Measurements from ENCODE around the gene NAALADL1. TPM values are rescaled to one million over a fixed set of nuclear protein-coding genes. Genes with fewer than 3 reads are reported as not detected.
"Not testable (repeated sequence)": the region's sequence is repeated elsewhere in the genome, so short reads cannot be mapped to it uniquely, and the experiment has no call there.

The NAALADL1 gene
- total and polyA plus RNA-seq, 5 donors from 2014 or later, result 16.4 to 52.2 (median 27.8) TPM

GRCh38 chr11:65003968-65004367 is 54.4 kb downstream of the NAALADL1 start:
- not testable (repeated sequence) for H3K4me1 Mint-ChIP-seq; H3K4me1 ChIP-seq (ENCODE audit: control insufficient read depth, insufficient read depth, low read length, poor library complexity, severe bottlenecking); DNase-seq; H3K9me3 ChIP-seq (ENCODE audit: control insufficient read depth in 2 of 2, low read length in 2 of 2); H3K27ac ChIP-seq (ENCODE audit: insufficient read depth, low read length, poor library complexity, severe bottlenecking); H3K9me3 Mint-ChIP-seq; ATAC-seq (ENCODE audit: low read depth in 2 of 2); H3K27me3 Mint-ChIP-seq; H3K36me3 Mint-ChIP-seq; H3K4me3 Mint-ChIP-seq; H3K36me3 ChIP-seq (ENCODE audit: control insufficient read depth, insufficient read depth, low read length); H3K27me3 ChIP-seq (ENCODE audit: control insufficient read depth, insufficient read depth, low read length); H3K4me3 ChIP-seq (ENCODE audit: low read depth, low read length)
- H3K27ac Mint-ChIP-seq, result peak overlapping the region in 1 of 3 donors; percentile 59

- H3K9me3 Mint-ChIP-seq, result no peaks in the 10 kb centered on the region
- H3K4me3 Mint-ChIP-seq, result no peak overlapping the region
- no peak overlapping the region for H3K27ac ChIP-seq (ENCODE audit: insufficient read depth, low read length, poor library complexity, severe bottlenecking)
- no peaks in the 10 kb centered on the region for H3K36me3 ChIP-seq (ENCODE audit: control insufficient read depth, insufficient read depth, low read length)
- H3K27me3 Mint-ChIP-seq, result peaks cover 5% of the 10 kb centered on the region
- ATAC-seq (ENCODE audit: low read depth in 2 of 2) (no peak), DNase-seq (no peak)
- H3K36me3 Mint-ChIP-seq, result no peaks in the 10 kb centered on the region
- no peaks in the 10 kb centered on the region for H3K9me3 ChIP-seq (ENCODE audit: control insufficient read depth in 2 of 2, low read length in 2 of 2)
- H3K4me1 ChIP-seq (ENCODE audit: control insufficient read depth, insufficient read depth, low read length, poor library complexity, severe bottlenecking), result no peaks in the 10 kb centered on the region
- no peaks in the 10 kb centered on the region for H3K27me3 ChIP-seq (ENCODE audit: control insufficient read depth, insufficient read depth, low read length)
- peaks cover 0 to 11% (median 5%) of the 10 kb centered on the region in 4 donors for H3K4me1 Mint-ChIP-seq
- H3K4me3 ChIP-seq (ENCODE audit: low read depth, low read length), result no peak overlapping the region
- H3K27ac Mint-ChIP-seq, result no peak overlapping the region
Measured at GRCh38 chr11:65003282-65003681, 55.1 kb downstream of the NAALADL1 start.

- no peaks in the 10 kb centered on the region for H3K36me3 ChIP-seq (ENCODE audit: control insufficient read depth, insufficient read depth, low read length)
- Mint-ChIP-seq H3K36me3 (no peaks in the 10 kb centered on the region), H3K4me1 (peaks cover 0 to 15% (median 7%) of the 10 kb centered on the region in 4 donors), H3K27me3 (peaks cover 5% of the 10 kb centered on the region), H3K4me3 (no peak overlapping the region), H3K9me3 (no peaks in the 10 kb centered on the region), H3K27ac (no peak overlapping the region)
- no peak overlapping the region for H3K27ac ChIP-seq (ENCODE audit: insufficient read depth, low read length, poor library complexity, severe bottlenecking)
- no peaks in the 10 kb centered on the region for H3K4me1 ChIP-seq (ENCODE audit: control insufficient read depth, insufficient read depth, low read length, poor library complexity, severe bottlenecking)
- DNase-seq (no peak), ATAC-seq (ENCODE audit: low read depth in 2 of 2) (no peak)
- no peaks in the 10 kb centered on the region for H3K9me3 ChIP-seq (ENCODE audit: control insufficient read depth in 2 of 2, low read length in 2 of 2)
- H3K4me3 ChIP-seq (ENCODE audit: low read depth, low read length), result no peak overlapping the region
- H3K27me3 ChIP-seq (ENCODE audit: control insufficient read depth, insufficient read depth, low read length), result no peaks in the 10 kb centered on the region
Measured at GRCh38 chr11:65002706-65003105, 55.6 kb downstream of the NAALADL1 start.

- Histone ChIP-seq H3K36me3 (ENCODE audit: control insufficient read depth, insufficient read depth, low read length) (no peaks in the 10 kb centered on the region), H3K4me1 (ENCODE audit: control insufficient read depth, insufficient read depth, low read length, poor library complexity, severe bottlenecking) (no peaks in the 10 kb centered on the region), H3K9me3 (ENCODE audit: control insufficient read depth in 2 of 2, low read length in 2 of 2) (no peaks in the 10 kb centered on the region), H3K27ac (ENCODE audit: insufficient read depth, low read length, poor library complexity, severe bottlenecking) (no peak overlapping the region), H3K4me3 (ENCODE audit: low read depth, low read length) (no peak overlapping the region), H3K27me3 (ENCODE audit: control insufficient read depth, insufficient read depth, low read length) (no peaks in the 10 kb centered on the region)
- H3K27ac Mint-ChIP-seq, result peak overlapping the region in 1 of 3 donors; percentile 56
- DNase-seq (no peak), ATAC-seq (ENCODE audit: low read depth in 2 of 2) (no peak)
- H3K9me3 Mint-ChIP-seq, result no peaks in the 10 kb centered on the region
- no peaks in the 10 kb centered on the region for H3K36me3 Mint-ChIP-seq
- peaks cover 0 to 17% (median 7%) of the 10 kb centered on the region in 4 donors for H3K4me1 Mint-ChIP-seq
- H3K4me3 Mint-ChIP-seq, result no peak overlapping the region
- H3K27me3 Mint-ChIP-seq, result peaks cover 7% of the 10 kb centered on the region
Measured at GRCh38 chr11:64999478-64999877, 58.9 kb downstream of the NAALADL1 start.

- peak in 1 of 3 donors; percentile 73 for DNase-seq
- peaks cover 7% of the 10 kb centered on the region for H3K27me3 Mint-ChIP-seq
- H3K4me3 Mint-ChIP-seq, result peak overlapping the region in 1 of 4 donors; percentile 25
- H3K36me3 Mint-ChIP-seq, result no peaks in the 10 kb centered on the region
- Histone ChIP-seq H3K27ac (ENCODE audit: insufficient read depth, low read length, poor library complexity, severe bottlenecking) (no peak overlapping the region), H3K4me1 (ENCODE audit: control insufficient read depth, insufficient read depth, low read length, poor library complexity, severe bottlenecking) (no peaks in the 10 kb centered on the region), H3K36me3 (ENCODE audit: control insufficient read depth, insufficient read depth, low read length) (no peaks in the 10 kb centered on the region), H3K4me3 (ENCODE audit: low read depth, low read length) (no peak overlapping the region), H3K9me3 (ENCODE audit: control insufficient read depth in 2 of 2, low read length in 2 of 2) (no peaks in the 10 kb centered on the region), H3K27me3 (ENCODE audit: control insufficient read depth, insufficient read depth, low read length) (no peaks in the 10 kb centered on the region)
- no peaks in the 10 kb centered on the region for H3K9me3 Mint-ChIP-seq
- peaks cover 0 to 17% (median 7%) of the 10 kb centered on the region in 4 donors for H3K4me1 Mint-ChIP-seq
- ATAC-seq (ENCODE audit: low read depth in 2 of 2), result peak in 1 of 2 donors; percentile 26
- peak overlapping the region; percentile 19 to 85 (median 38) for H3K27ac Mint-ChIP-seq
Measured at GRCh38 chr11:64998690-64999431, 59.5 kb downstream of the NAALADL1 start.

GRCh38 chr11:64998141-64998540 is 60.2 kb downstream of the NAALADL1 start:
- Mint-ChIP-seq H3K4me3 (peak overlapping the region in 1 of 4 donors; percentile 25), H3K27me3 (peaks cover 7% of the 10 kb centered on the region), H3K4me1 (peaks cover 0 to 17% (median 7%) of the 10 kb centered on the region in 4 donors), H3K27ac (peak overlapping the region; percentile 19 to 76 (median 38)), H3K36me3 (no peaks in the 10 kb centered on the region), H3K9me3 (no peaks in the 10 kb centered on the region)
- no peaks in the 10 kb centered on the region for H3K27me3 ChIP-seq (ENCODE audit: control insufficient read depth, insufficient read depth, low read length)
- H3K27ac ChIP-seq (ENCODE audit: insufficient read depth, low read length, poor library complexity, severe bottlenecking), result no peak overlapping the region
- DNase-seq (peak in 1 of 3 donors; percentile 54), ATAC-seq (ENCODE audit: low read depth in 2 of 2) (no peak)
- H3K9me3 ChIP-seq (ENCODE audit: control insufficient read depth in 2 of 2, low read length in 2 of 2), result no peaks in the 10 kb centered on the region
- H3K4me3 ChIP-seq (ENCODE audit: low read depth, low read length), result no peak overlapping the region
- no peaks in the 10 kb centered on the region for H3K4me1 ChIP-seq (ENCODE audit: control insufficient read depth, insufficient read depth, low read length, poor library complexity, severe bottlenecking)
- no peaks in the 10 kb centered on the region for H3K36me3 ChIP-seq (ENCODE audit: control insufficient read depth, insufficient read depth, low read length)

GRCh38 chr11:64996710-64997380 is 61.5 kb downstream of the NAALADL1 start, which contains the start of gene BATF2:
TSS of gene BATF2 (minus strand) at chr11:64996971. CDS start at chr11:64996914, 57 bp downstream.
- H3K9me3 ChIP-seq (ENCODE audit: control insufficient read depth in 2 of 2, low read length in 2 of 2), result no peaks in the 10 kb centered on the region
- no peak within 1 kb of the TSS for H3K27ac ChIP-seq (ENCODE audit: insufficient read depth, low read length, poor library complexity, severe bottlenecking)
- no peaks in the 10 kb centered on the region for H3K4me1 ChIP-seq (ENCODE audit: control insufficient read depth, insufficient read depth, low read length, poor library complexity, severe bottlenecking)
- ATAC-seq (ENCODE audit: low read depth in 2 of 2), result peak in 1 of 2 donors; percentile 47
- DNase-seq, result peak in 1 of 3 donors; percentile 21
- Mint-ChIP-seq H3K27ac (peak within 1 kb of the TSS in 1 of 3 donors; percentile 32), H3K4me3 (no peak within 1 kb of the TSS), H3K27me3 (peaks cover 10% of the 10 kb centered on the region), H3K36me3 (no peaks in the 10 kb centered on the region), H3K9me3 (no peaks in the 10 kb centered on the region), H3K4me1 (peaks cover 0 to 17% (median 7%) of the 10 kb centered on the region in 4 donors)
- no peaks in the 10 kb centered on the region for H3K36me3 ChIP-seq (ENCODE audit: control insufficient read depth, insufficient read depth, low read length)
- no peak within 1 kb of the TSS for H3K4me3 ChIP-seq (ENCODE audit: low read depth, low read length)
- H3K27me3 ChIP-seq (ENCODE audit: control insufficient read depth, insufficient read depth, low read length), result no peaks in the 10 kb centered on the region

Data from CD4-positive, CD25-positive, alpha-beta regulatory T cell (primary cell).